GM21515 (cell line): Measurements from ENCODE around the gene DUSP9.

Experiments
- ATAC-seq: cut with Tn5 transposase; IDR thresholded peaks from one replicate; pipeline ENCODE4 v1.9.1; 2021; ENCODE audit not compliant: unreplicated experiment

The DUSP9 gene

GRCh38 chrX:153621949-153622598 is 24.9 kb upstream of the DUSP9 start:
- ATAC-seq = no peak

- ATAC-seq = no peak
These were observed 24.2 kb upstream of the DUSP9 start for GRCh38 chrX:153622661-153623309.

GRCh38 chrX:153623310-153624029 is 23.5 kb upstream of the DUSP9 start:
- ATAC-seq = no peak

GRCh38 chrX:153624196-153625091 is 22.6 kb upstream of the DUSP9 start:
- no peak for ATAC-seq

- ATAC-seq = no peak
These were observed 21.6 kb upstream of the DUSP9 start for GRCh38 chrX:153625271-153626024.

GRCh38 chrX:153626025-153626633 is 20.9 kb upstream of the DUSP9 start:
- ATAC-seq = no peak

GRCh38 chrX:153626863-153627674 is 19.9 kb upstream of the DUSP9 start:
- no peak for ATAC-seq

- no peak for ATAC-seq
These were observed 19.3 kb upstream of the DUSP9 start for GRCh38 chrX:153627675-153628111.

- ATAC-seq = no peak
These were observed 18.9 kb upstream of the DUSP9 start for GRCh38 chrX:153628129-153628528.

- ATAC-seq = no peak
These were observed 18.3 kb upstream of the DUSP9 start for GRCh38 chrX:153628665-153629064.

- ATAC-seq = no peak
These were observed 15.7 kb upstream of the DUSP9 start for GRCh38 chrX:153631346-153631745.

GRCh38 chrX:153631907-153632594 is 15.0 kb upstream of the DUSP9 start:
- no peak for ATAC-seq

- no peak for ATAC-seq
These were observed 14.4 kb upstream of the DUSP9 start for GRCh38 chrX:153632595-153632946.

- ATAC-seq = no peak
These were observed 14.0 kb upstream of the DUSP9 start for GRCh38 chrX:153633048-153633447.

- ATAC-seq = no peak
These were observed 13.3 kb upstream of the DUSP9 start for GRCh38 chrX:153633607-153634180.

- no peak for ATAC-seq
These were observed 12.8 kb upstream of the DUSP9 start for GRCh38 chrX:153634236-153634635.

- ATAC-seq = no peak
These were observed 12.2 kb upstream of the DUSP9 start for GRCh38 chrX:153634832-153635231.

- ATAC-seq = no peak
These were observed 11.6 kb upstream of the DUSP9 start for GRCh38 chrX:153635388-153635787.
